Measurements from ENCODE around the gene RBMXL3. TPM values are rescaled to one million over a fixed set of nuclear protein-coding genes. Genes with fewer than 3 reads are reported as not detected.
"Not testable (repeated sequence)": the region's sequence is repeated elsewhere in the genome, so short reads cannot be mapped to it uniquely, and the experiment has no call there.

Gene RBMXL3
- total RNA-seq, 2 donors from 2014 or later: not detected

DNA sequence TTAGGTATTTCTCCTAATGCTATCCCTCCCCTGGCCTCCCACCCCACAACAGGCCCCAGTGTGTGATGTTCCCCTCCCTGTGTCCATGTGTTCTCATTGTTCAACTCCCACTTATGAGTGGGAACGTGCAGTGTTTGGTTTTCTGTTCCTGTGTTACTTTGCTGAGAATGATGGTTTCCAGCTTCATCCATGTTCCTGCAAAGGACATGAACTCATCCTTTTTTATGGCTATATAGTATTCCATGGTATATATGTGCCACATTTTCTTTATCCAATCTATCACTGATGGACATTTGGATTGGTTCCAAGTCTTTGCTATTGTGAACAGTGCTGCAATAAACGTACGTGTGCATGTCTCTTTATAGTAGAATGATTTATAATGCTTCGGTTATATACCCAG is 28.1 kb downstream of the RBMXL3 start:
- not testable (repeated sequence) for H3K9me3 Mint-ChIP-seq; DNase-seq (ENCODE audit: low spot score in 2 of 2); ATAC-seq; H3K27ac Mint-ChIP-seq; H3K36me3 Mint-ChIP-seq

DNA sequence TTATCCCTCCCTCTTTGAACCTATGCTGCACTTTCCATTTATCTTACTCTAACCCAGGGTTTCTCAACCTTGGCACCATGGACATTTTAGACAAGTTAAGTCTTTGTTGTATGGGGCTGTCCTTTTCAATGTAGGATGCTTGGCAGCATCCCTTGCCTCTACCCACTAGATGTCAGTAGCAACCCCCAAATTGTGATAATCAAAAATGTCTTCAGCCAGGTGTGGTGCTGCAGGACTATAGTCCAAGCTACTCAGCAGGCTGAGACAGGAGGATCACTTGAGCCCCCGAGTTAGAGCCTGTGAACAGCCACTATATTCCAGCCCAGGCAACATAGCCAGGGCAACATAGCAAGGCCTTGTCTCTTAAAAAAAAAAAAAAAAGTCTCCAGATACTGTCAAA is 37.7 kb downstream of the RBMXL3 start:
- H3K9me3 Mint-ChIP-seq: no peaks in the 10 kb centered on the region
- no peak overlapping the region for H3K27ac Mint-ChIP-seq
- no peak for DNase-seq (ENCODE audit: low spot score in 2 of 2)
- ATAC-seq: no peak
- H3K36me3 Mint-ChIP-seq: no peaks in the 10 kb centered on the region

DNA sequence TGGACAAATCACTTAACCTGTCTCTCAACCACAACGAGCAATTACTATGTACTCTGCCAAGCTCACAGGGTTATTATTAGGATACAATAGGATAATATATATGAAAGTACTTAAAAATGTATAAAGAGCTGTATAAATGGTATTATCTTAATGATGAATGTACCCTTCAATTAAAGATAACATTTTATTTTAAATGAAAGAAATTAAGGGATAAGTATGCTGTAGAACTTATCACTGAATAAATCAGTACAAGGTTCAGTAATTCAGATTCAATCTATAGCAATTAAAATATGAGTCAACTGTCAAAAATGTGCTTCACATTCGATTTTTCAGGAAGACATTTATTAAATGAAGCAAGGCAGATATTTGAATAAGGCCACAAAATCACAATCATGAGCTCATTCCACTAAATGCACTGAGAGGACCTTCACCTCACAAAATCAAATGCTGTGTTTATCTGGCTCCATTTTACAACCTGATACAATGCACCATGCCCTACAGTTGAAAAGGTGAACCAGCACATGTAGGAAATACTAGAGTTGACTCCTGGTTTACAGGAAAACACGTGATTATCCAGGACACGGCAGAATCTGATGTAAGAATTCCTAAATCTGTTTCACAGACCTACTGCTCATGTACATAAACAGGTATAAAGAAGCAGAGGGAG is 40.3 kb downstream of the RBMXL3 start:
- DNase-seq (ENCODE audit: low spot score in 2 of 2) (no peak), ATAC-seq (no peak)
- H3K9me3 Mint-ChIP-seq: no peaks in the 10 kb centered on the region
- H3K36me3 Mint-ChIP-seq: no peaks in the 10 kb centered on the region
- H3K27ac Mint-ChIP-seq: no peak overlapping the region

DNA sequence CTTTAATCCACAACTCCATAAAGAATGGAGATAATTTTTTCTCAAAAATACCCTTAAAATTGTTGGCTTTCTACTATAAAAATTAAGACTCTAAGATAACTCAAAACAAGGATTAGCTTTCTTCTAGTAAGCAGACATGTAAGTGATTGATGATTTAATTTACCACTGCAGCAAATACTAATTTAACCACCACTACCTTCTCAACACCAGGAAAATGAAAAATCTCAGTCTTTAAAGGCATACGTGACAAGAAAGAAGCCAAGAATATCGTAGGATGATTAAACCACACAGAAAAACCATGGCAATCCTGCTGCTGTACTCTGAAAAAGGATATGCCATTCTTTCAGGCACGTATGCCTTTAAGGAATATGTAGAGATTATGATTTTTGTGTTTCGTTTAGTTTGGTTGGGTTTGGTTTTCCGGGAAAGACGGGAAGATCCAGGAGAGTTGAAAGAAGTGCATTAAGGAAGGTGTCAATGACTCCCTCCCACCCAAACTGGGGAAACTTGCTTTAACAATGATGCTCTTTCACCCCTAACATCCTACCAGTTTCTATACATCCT is 43.8 kb downstream of the RBMXL3 start:
- DNase-seq (ENCODE audit: low spot score in 2 of 2) (no peak), ATAC-seq (no peak)
- Mint-ChIP-seq H3K27ac (no peak overlapping the region), H3K9me3 (no peaks in the 10 kb centered on the region), H3K36me3 (no peaks in the 10 kb centered on the region)

DNA sequence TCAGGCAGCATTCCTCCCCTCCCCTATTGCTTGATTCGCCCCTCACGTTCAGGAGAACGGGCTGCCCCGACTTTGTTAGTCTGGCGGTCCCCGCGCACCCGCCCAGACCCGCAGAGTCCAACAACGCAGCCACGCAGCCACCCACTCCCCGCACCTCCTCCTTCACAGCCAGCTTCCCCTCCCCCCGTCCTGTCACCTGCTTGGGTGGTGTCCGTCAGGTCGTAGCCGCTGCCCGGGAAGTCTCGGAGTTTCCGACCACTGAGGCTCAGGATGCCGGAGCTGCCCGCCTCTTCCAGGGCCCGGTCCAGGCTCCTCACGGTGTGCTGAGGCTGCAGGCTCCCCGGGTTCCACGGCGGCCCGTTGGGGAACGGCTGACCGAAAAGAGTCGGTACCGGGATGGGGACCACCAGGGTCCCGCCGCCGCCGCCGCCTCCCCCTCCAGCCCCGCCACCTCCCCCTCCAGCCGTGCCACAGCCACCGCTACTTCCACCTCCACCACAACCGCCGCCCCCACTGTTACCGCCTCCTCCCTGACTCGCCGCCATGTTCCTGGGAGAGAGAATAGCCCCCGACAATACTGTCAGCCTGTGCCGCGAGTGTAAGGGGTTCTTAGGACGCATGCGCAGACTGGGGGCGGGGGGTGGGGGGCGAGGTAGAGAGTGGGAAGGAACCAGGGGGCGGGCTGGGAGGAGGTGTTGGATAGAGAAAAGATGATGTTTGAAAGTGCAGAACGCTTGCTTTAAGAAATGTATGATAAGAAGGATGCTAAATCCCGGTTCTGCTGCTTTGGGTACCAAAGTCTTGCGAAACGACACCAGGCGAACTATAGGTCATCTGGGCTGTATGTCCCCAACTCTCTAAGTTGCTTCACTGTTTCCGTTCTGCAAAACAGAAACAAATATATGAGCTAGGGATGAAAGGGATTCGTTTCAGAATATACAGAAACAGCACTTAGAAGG is 44.6 kb downstream of the RBMXL3 start, which contains the start of gene LRCH2:
LRCH2 (minus strand) TSS at position 600 of the 959 bp plus-strand sequence; CDS start at position 545, 55 bp downstream.
- ATAC-seq: no peak
- Mint-ChIP-seq H3K36me3 (no peaks in the 10 kb centered on the region), H3K9me3 (no peaks in the 10 kb centered on the region), H3K27ac (no peak within 1 kb of the TSS)
- no peak for DNase-seq (ENCODE audit: low spot score in 2 of 2)

DNA sequence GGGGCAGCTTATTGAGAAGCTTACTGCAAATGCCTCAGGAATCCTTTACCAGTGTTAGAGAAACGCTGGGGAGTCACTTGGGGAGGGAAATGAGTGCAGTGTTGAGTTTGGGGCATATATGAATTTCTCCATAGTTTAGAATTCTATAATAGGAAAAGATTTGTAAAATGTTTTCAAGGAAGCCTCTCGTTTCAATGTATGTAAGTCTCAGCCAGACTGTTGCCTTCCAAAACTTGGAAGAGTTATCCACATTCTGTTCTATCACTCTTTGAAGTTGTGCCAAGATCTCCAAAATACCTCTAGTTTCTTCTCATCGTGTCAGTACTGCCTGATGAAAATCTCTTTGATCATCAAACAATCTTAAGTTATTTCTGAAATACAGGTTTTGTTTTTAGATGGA is 45.3 kb downstream of the RBMXL3 start:
- ATAC-seq: no peak

DNA sequence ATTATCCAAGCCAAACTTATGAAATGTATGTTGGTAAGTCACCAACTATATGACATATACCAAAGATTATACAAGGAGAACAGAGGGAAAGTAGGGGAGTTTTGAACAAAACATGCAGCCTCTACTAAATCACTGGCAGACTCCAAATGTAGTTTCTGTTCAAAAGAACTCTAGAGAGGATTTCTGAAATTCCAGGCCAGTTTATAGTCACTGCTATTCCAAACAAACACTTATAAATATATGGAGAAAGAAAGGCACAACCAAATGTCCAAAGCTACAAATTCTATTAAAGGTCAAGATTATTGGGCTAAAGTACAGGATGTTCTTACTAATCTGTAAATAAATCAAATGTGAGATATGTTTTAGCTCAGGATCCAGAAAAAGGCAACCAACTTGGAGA is 47.4 kb downstream of the RBMXL3 start:
- H3K9me3 Mint-ChIP-seq: no peaks in the 10 kb centered on the region
- DNase-seq (ENCODE audit: low spot score in 2 of 2) (no peak), ATAC-seq (no peak)
- H3K36me3 Mint-ChIP-seq: no peaks in the 10 kb centered on the region
- H3K27ac Mint-ChIP-seq: no peak overlapping the region

More for the DNA sequence above, 45.3 kb downstream of the RBMXL3 start:
- no peak for DNase-seq (ENCODE audit: low spot score in 2 of 2)
- Mint-ChIP-seq H3K27ac (no peak overlapping the region), H3K9me3 (no peaks in the 10 kb centered on the region), H3K36me3 (no peaks in the 10 kb centered on the region)

DNA sequence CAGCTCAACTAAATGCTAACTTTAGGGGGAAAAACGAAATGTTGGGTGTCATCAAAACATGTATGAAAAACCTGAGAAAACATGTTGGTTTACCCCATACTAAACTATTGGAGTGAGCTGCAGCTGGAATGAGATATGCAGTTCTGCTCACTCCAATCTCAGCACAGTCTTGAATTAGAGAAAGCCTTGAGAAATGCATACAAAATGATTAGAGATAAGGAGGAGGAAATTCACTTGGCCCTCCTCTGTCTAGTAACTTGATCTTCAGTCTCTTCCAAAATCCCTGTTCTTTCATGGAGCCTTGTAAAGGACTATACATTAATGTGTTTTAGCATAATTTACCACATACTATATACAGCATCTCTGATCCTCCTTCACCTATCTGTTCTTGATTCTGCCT is 47.8 kb downstream of the RBMXL3 start:
- no peak overlapping the region for H3K27ac Mint-ChIP-seq
- no peaks in the 10 kb centered on the region for H3K36me3 Mint-ChIP-seq
- ATAC-seq: no peak

More for the DNA sequence above, 47.8 kb downstream of the RBMXL3 start:
- DNase-seq (ENCODE audit: low spot score in 2 of 2): no peak
- H3K9me3 Mint-ChIP-seq: no peaks in the 10 kb centered on the region

Other genes with a start within 250 kb of the RBMXL3 start
- gene IL13RA2, start 171.8 kb upstream of the RBMXL3 start, total RNA-seq: not detected
- not detected for gene LRCH2, start 44.7 kb downstream of the RBMXL3 start, total RNA-seq
- gene LUZP4, start 100.3 kb downstream of the RBMXL3 start, total RNA-seq: not detected

Measured in activated naive CD4-positive, alpha-beta T cell treated with anti-CD3 and anti-CD28 coated beads, Interleukin-2, amount 50 U/mL, for 72 hours (primary cell).